PC-9 (cell line): ENCODE measurements around the gene CEACAM4. TPM values are rescaled to one million over a fixed set of nuclear protein-coding genes. Genes with fewer than 3 reads are reported as not detected.

ENCODE experiments used
- Bru-seq: library from RNA; stranded (reverse); fragments of 400-500 nt; gene quantifications from one replicate; lab custom pipeline; 2021; lab: Mats Ljungman, UMichigan
- BruChase-seq, 2 experiments: library from RNA; stranded (reverse); fragments of 400-500 nt; gene quantifications; one replicate each; lab custom pipeline; 2021; lab: Mats Ljungman, UMichigan
- BruUV-seq: library from RNA; stranded (reverse); fragments of 400-500 nt; replicated peaks from 2 replicates; lab custom pipeline; 2021; lab: Mats Ljungman, UMichigan
- CTCF ChIA-PET: fragments of 300-600 bp; sonication (Branson Sonifier 250); formaldehyde crosslinking; loops from one replicate; lab custom pipeline; 2022; ENCODE audit warnings: antibody characterized with exemption; lab: Charles Lee
- POLR2A ChIA-PET: fragments of 300-600 bp; sonication (Branson Sonifier 250); formaldehyde crosslinking; loops from one replicate; lab custom pipeline; 2022; ENCODE audit warnings: antibody characterized with exemption; ENCODE audit not compliant: unreplicated experiment; lab: Charles Lee
- DNase-seq, 2 experiments: peaks; one replicate each; pipeline versions ENCODE4 v3.0.0 to v3.0.0-alpha.2; 2015 to 2022; ENCODE audit warnings: mixed read lengths in 1 of 2
- H2AFZ ChIP-seq: fragments of 200-600 bp; sonication (generic); 2 replicates; pipeline ENCODE4 v1.8.1; 2017; ENCODE audit warnings: antibody characterized with exemption
- H3F3A ChIP-seq: fragments of 200-600 bp; sonication (generic); 2 replicates; pipeline ENCODE4 v1.8.1; 2017; ENCODE audit warnings: antibody characterized with exemption, mild to moderate bottlenecking, low read depth; ENCODE audit not compliant: insufficient read depth
- H3K27ac ChIP-seq: fragments of 200-600 bp; sonication (generic); 2 replicates; pipeline ENCODE4 v1.6.1; 2016; ENCODE audit warnings: mixed run types
- H3K27me3 ChIP-seq: fragments of 200-600 bp; sonication (generic); 2 replicates; pipeline ENCODE4 v1.6.1; 2016; ENCODE audit warnings: low read depth, mixed run types; ENCODE audit not compliant: insufficient read depth
- H3K36me3 ChIP-seq: fragments of 200-600 bp; sonication (generic); 2 replicates; pipeline ENCODE4 v1.6.1; 2016; ENCODE audit warnings: low read depth, mixed run types
- H3K4me1 ChIP-seq: fragments of 200-600 bp; sonication (generic); replicated peaks from 2 replicates; pipeline ENCODE4 v1.6.1; 2016; ENCODE audit warnings: mixed run types; ENCODE audit not compliant: insufficient read depth
- H3K4me2 ChIP-seq: fragments of 200-600 bp; sonication (generic); 2 replicates; pipeline ENCODE4 v1.6.1; 2017; ENCODE audit warnings: mixed run types
- H3K4me3 ChIP-seq: fragments of 200-600 bp; sonication (generic); 2 replicates; pipeline ENCODE4 v1.6.1; 2016; ENCODE audit warnings: mixed run types
- H3K79me2 ChIP-seq: fragments of 200-600 bp; sonication (generic); 2 replicates; pipeline ENCODE4 v1.6.1; 2017; ENCODE audit warnings: low read depth, mixed run types
- H3K9me2 ChIP-seq: fragments of 200-600 bp; sonication (generic); 2 replicates; pipeline ENCODE4 v1.8.1; 2017; ENCODE audit warnings: mild to moderate bottlenecking; ENCODE audit not compliant: insufficient read depth
- H3K9me3 ChIP-seq: fragments of 200-600 bp; sonication (generic); 2 replicates; pipeline ENCODE4 v1.8.1; 2016; ENCODE audit warnings: low read depth; ENCODE audit not compliant: insufficient read depth
- H4K20me1 ChIP-seq: fragments of 200-600 bp; sonication (generic); 2 replicates; pipeline ENCODE4 v1.8.1; 2017; ENCODE audit not compliant: insufficient read depth
- CTCF ChIP-seq: fragments of 200-600 bp; sonication (generic); conservative IDR thresholded peaks from 2 replicates; pipeline ENCODE4 v1.6.1; 2017; ENCODE audit warnings: mixed run types, antibody characterized with exemption, mild to moderate bottlenecking, moderate library complexity
- EZH2 ChIP-seq: fragments of 200-600 bp; sonication (generic); IDR thresholded peaks from 2 replicates; pipeline ENCODE4 v1.8.0; 2017; ENCODE audit warnings: antibody characterized with exemption, low read depth
- intact Hi-C: fragments of 100-400 bp; cut with micrococcal nuclease; formaldehyde crosslinking; loops from one replicate; pipeline ENCODE4 v1.10.0; 2022; ENCODE audit not compliant: unreplicated experiment
- long read RNA-seq: library from polyadenylated mRNA; stranded (forward); transcript quantifications from one replicate; pipeline ENCODE4 v2.0.0, GENCODE V29; 2022
- total RNA-seq: library from RNA; stranded (reverse); gene quantifications from 2 replicates; pipeline ENCODE4 v1.2.3, GENCODE V29; 2021

The CEACAM4 gene
- not detected in 2 replicates for total RNA-seq
- not detected for Bru-seq, nascent RNA
- not detected for BruChase-seq, experiment 1, labeled RNA remaining after a 2-hour chase
- not detected for BruChase-seq, experiment 2, labeled RNA remaining after a 6-hour chase
- long read RNA-seq, result 0 reads

- CTCF ChIA-PET, result no interaction called here
- no TSS peak for BruUV-seq
- DNase-seq, result no peak
Observed at GRCh38 chr19:41626877-41627276, at the start of gene CEACAM4. Gene CEACAM4 (minus strand): TSS chr19:41627074. CDS start chr19:41626963, 111 bp downstream.

GRCh38 chr19:41671486-41671885, 44.6 kb upstream of the CEACAM4 start:
- Histone ChIP-seq H4K20me1 (no peaks in the 10 kb centered on the region), H3K27me3 (peaks cover 54% of the 10 kb centered on the region), H2AFZ (no peak overlapping the region), H3K4me2 (no peak overlapping the region), H3F3A (no peaks in the 10 kb centered on the region), H3K4me1 (no peaks in the 10 kb centered on the region), H3K9me2 (no peaks in the 10 kb centered on the region), H3K27ac (no peak overlapping the region), H3K9me3 (peaks cover 7% of the 10 kb centered on the region; the same call in 1 of the 2 replicates), H3K36me3 (no peaks in the 10 kb centered on the region), H3K4me3 (no peak overlapping the region), H3K79me2 (no peaks in the 10 kb centered on the region)
- BruUV-seq, result no TSS peak
- POLR2A ChIA-PET, result no interaction called here
- intact Hi-C loops, result no loop called here
- CTCF ChIA-PET, result interaction anchor here (0.6 kb wide), 1 partner anchor 304 kb away, joined by 4 read pairs; no protein-coding TSS in a partner anchor
- DNase-seq, result no peak
- TF ChIP-seq CTCF (no peak), EZH2 (no peak)

More at GRCh38 chr19:41626877-41627276, at the start of gene CEACAM4:
- Histone ChIP-seq H4K20me1 (no peaks in the 10 kb centered on the region), H3K4me3 (no peak within 1 kb of the TSS), H3F3A (no peaks in the 10 kb centered on the region), H3K27ac (no peak within 1 kb of the TSS), H3K79me2 (no peaks in the 10 kb centered on the region), H3K36me3 (no peaks in the 10 kb centered on the region), H3K27me3 (peaks cover 92% of the 10 kb centered on the region), H3K4me1 (no peaks in the 10 kb centered on the region), H3K4me2 (no peak within 1 kb of the TSS), H3K9me2 (no peaks in the 10 kb centered on the region), H3K9me3 (peaks cover 13% of the 10 kb centered on the region), H2AFZ (no peak within 1 kb of the TSS)
- TF ChIP-seq CTCF (no peak), EZH2 (no peak)
- intact Hi-C loops, result no loop called here
- POLR2A ChIA-PET, result no interaction called here

GRCh38 chr19:41670755-41671154, 43.9 kb upstream of the CEACAM4 start:
- Histone ChIP-seq H3K9me3 (peaks cover 12% of the 10 kb centered on the region; the same call in 1 of the 2 replicates), H3K79me2 (no peaks in the 10 kb centered on the region), H3K4me2 (no peak overlapping the region), H3K9me2 (no peaks in the 10 kb centered on the region), H3K4me1 (no peaks in the 10 kb centered on the region), H3K4me3 (no peak overlapping the region), H2AFZ (no peak overlapping the region), H3F3A (no peaks in the 10 kb centered on the region), H3K27me3 (peaks cover 47% of the 10 kb centered on the region), H3K36me3 (no peaks in the 10 kb centered on the region), H3K27ac (no peak overlapping the region), H4K20me1 (no peaks in the 10 kb centered on the region)
- DNase-seq, result no peak
- ChIA-PET CTCF (interaction anchor here (0.6 kb wide), 1 partner anchor 304 kb away, joined by 4 read pairs; no protein-coding TSS in a partner anchor), POLR2A (no interaction called here)
- TF ChIP-seq CTCF (no peak), EZH2 (no peak)
- no TSS peak for BruUV-seq
- intact Hi-C loops, result no loop called here
